Colonic mucosa (tissue), 4 donors: ENCODE data around the gene PDIA2. TPM values are rescaled to one million over a fixed set of nuclear protein-coding genes. Genes with fewer than 3 reads are reported as not detected.
"Not testable (repeated sequence)": the region's sequence is repeated elsewhere in the genome, so short reads cannot be mapped to it uniquely, and the experiment has no call there.

Experiments
- DNase-seq: peaks from one replicate; pipeline ENCODE4 v3.0.0-alpha.2; 2020
- H3K27ac ChIP-seq: fragments of 200-600 bp; one replicate; pipeline ENCODE4 v1.8.0; 2021
- H3K27me3 ChIP-seq: fragments of 200-600 bp; one replicate; pipeline ENCODE4 v1.8.0; 2021
- H3K36me3 ChIP-seq: fragments of 200-600 bp; one replicate; pipeline ENCODE4 v1.8.0; 2021
- H3K4me1 ChIP-seq: fragments of 200-600 bp; one replicate; pipeline ENCODE4 v1.8.0; 2021; ENCODE audit warnings: mild to moderate bottlenecking
- H3K4me3 ChIP-seq: fragments of 200-600 bp; one replicate; pipeline ENCODE4 v1.8.0; 2021
- H3K9ac ChIP-seq, 2 donors: one replicate each; pipeline ENCODE4 v1.7.0; 2013; ENCODE audit warnings: control low read depth in 2 of 2, low read depth in 2 of 2, low read length in 2 of 2
- H3K9me3 ChIP-seq: fragments of 200-600 bp; one replicate; pipeline ENCODE4 v1.8.0; 2021
- CTCF ChIP-seq: fragments of 200-600 bp; IDR thresholded peaks from one replicate; pipeline ENCODE4 v1.8.0; 2022; ENCODE audit warnings: antibody characterized with exemption, mild to moderate bottlenecking
- intact Hi-C: fragments of 100-400 bp; cut with DNase I; formaldehyde crosslinking; loops from one replicate; pipeline ENCODE4 v1.14.1; 2022
- total RNA-seq, 2 donors: library from RNA; stranded (reverse); fragmentation: NEBNext Ultra II Directional in 1 of 2; extraction: Animal tissue kit (Norgen Biotek cat#: 25700) in 1 of 2; gene quantifications; one replicate each; pipeline ENCODE4 v1.2.1, GENCODE V29; 2021
- donor health status: healthy.
- donor health status: DM: no; HTN: no; CAD: no.
- donor health status: DM: no; HTN: no; CAD: no.

Gene PDIA2
- total RNA-seq, 2 donors from 2014 or later: 1.4 to 2.6 TPM

GRCh38 chr16:324201-324450 is 41.2 kb downstream of the PDIA2 start:
- H3K36me3 ChIP-seq: no peaks in the 10 kb centered on the region
- intact Hi-C loops: no loop called here
- no peak for DNase-seq
- peak overlapping the region; percentile 88 for H3K27ac ChIP-seq
- no peaks in the 10 kb centered on the region for H3K9me3 ChIP-seq
- no peaks in the 10 kb centered on the region for H3K27me3 ChIP-seq
- no peak overlapping the region for H3K9ac ChIP-seq
- H3K4me3 ChIP-seq: no peak overlapping the region
- TF ChIP-seq CTCF: no peak
- H3K4me1 ChIP-seq: peaks cover 28% of the 10 kb centered on the region

- Histone ChIP-seq H3K36me3 (no peaks in the 10 kb centered on the region), H3K9me3 (no peaks in the 10 kb centered on the region), H3K4me3 (peak overlapping the region; percentile 18), H3K27ac (peak overlapping the region; percentile 88), H3K9ac (peak overlapping the region; percentile 30 to 70), H3K27me3 (no peaks in the 10 kb centered on the region), H3K4me1 (peaks cover 28% of the 10 kb centered on the region)
- intact Hi-C loops: no loop called here
- DNase-seq: peak; percentile 40
- no peak for TF ChIP-seq CTCF
These were observed 41.7 kb downstream of the PDIA2 start for GRCh38 chr16:324451-325334.

GRCh38 chr16:325375-326145 is 42.6 kb downstream of the PDIA2 start:
- no peak for DNase-seq

GRCh38 chr16:330741-331140 is 47.8 kb downstream of the PDIA2 start:
- Histone ChIP-seq H3K27ac (no peak overlapping the region), H3K4me1 (peaks cover 32% of the 10 kb centered on the region)

More at GRCh38 chr16:325375-326145, 42.6 kb downstream of the PDIA2 start:
- H3K4me1 ChIP-seq: peaks cover 28% of the 10 kb centered on the region
- H3K27ac ChIP-seq: peak overlapping the region; percentile 88
- H3K36me3 ChIP-seq: no peaks in the 10 kb centered on the region
- intact Hi-C loops: no loop called here
- peak overlapping the region; percentile 30 to 38 for H3K9ac ChIP-seq
- H3K9me3 ChIP-seq: no peaks in the 10 kb centered on the region
- no peak overlapping the region for H3K4me3 ChIP-seq
- no peaks in the 10 kb centered on the region for H3K27me3 ChIP-seq
- TF ChIP-seq CTCF: no peak

GRCh38 chr16:331181-331814 is 48.3 kb downstream of the PDIA2 start:
- H3K36me3 ChIP-seq, H3K9ac ChIP-seq, H3K9me3 ChIP-seq, intact Hi-C loops, H3K27me3 ChIP-seq, H3K27ac ChIP-seq, H3K4me3 ChIP-seq, DNase-seq: not testable (repeated sequence)
- peaks cover 28% of the 10 kb centered on the region for H3K4me1 ChIP-seq

More at GRCh38 chr16:330741-331140, 47.8 kb downstream of the PDIA2 start:
- Histone ChIP-seq H3K9ac (peak overlapping the region in 1 of 2 donors; percentile 51), H3K4me3 (no peak overlapping the region), H3K36me3 (no peaks in the 10 kb centered on the region), H3K9me3 (no peaks in the 10 kb centered on the region), H3K27me3 (no peaks in the 10 kb centered on the region)
- no peak for DNase-seq
- no peak for TF ChIP-seq CTCF
- intact Hi-C loops: no loop called here
